ENCODE results near the gene GATA6.

GATA6 gene

GRCh38 chr18:22229456-22230124, 60.2 kb downstream of the GATA6 start:
- FAIRE-seq (no peak), DNase-seq (ENCODE audit: extremely low spot score, insufficient read length, low read depth) (no peak)

- no peak for DNase-seq (ENCODE audit: extremely low spot score, insufficient read length, low read depth)
- no peak for FAIRE-seq
These were observed 61.1 kb downstream of the GATA6 start for GRCh38 chr18:22230471-22230945.

GRCh38 chr18:22233266-22233665, 63.9 kb downstream of the GATA6 start:
- FAIRE-seq: no peak

GRCh38 chr18:22238036-22238435, 68.6 kb downstream of the GATA6 start:
- FAIRE-seq (no peak), DNase-seq (ENCODE audit: extremely low spot score, insufficient read length, low read depth) (no peak)

More at GRCh38 chr18:22233266-22233665, 63.9 kb downstream of the GATA6 start:
- no peak for DNase-seq (ENCODE audit: extremely low spot score, insufficient read length, low read depth)

GRCh38 chr18:22238681-22239080, 69.3 kb downstream of the GATA6 start:
- DNase-seq (ENCODE audit: extremely low spot score, insufficient read length, low read depth) (no peak), FAIRE-seq (no peak)

- FAIRE-seq: no peak
- DNase-seq (ENCODE audit: extremely low spot score, insufficient read length, low read depth): no peak
These were observed 72.6 kb downstream of the GATA6 start for GRCh38 chr18:22241921-22242361.

GRCh38 chr18:22243513-22243912, 74.1 kb downstream of the GATA6 start:
- no peak for DNase-seq (ENCODE audit: extremely low spot score, insufficient read length, low read depth)
- no peak for FAIRE-seq

- no peak for FAIRE-seq
These were observed 80.6 kb downstream of the GATA6 start for GRCh38 chr18:22250026-22250425.

GRCh38 chr18:22250591-22250996, 81.2 kb downstream of the GATA6 start:
- FAIRE-seq (no peak), DNase-seq (ENCODE audit: extremely low spot score, insufficient read length, low read depth) (no peak)

More at GRCh38 chr18:22250026-22250425, 80.6 kb downstream of the GATA6 start:
- no peak for DNase-seq (ENCODE audit: extremely low spot score, insufficient read length, low read depth)
